Body of pancreas (tissue), 4 donors: ENCODE data around the gene MAGI1.

Experiments used
- POLR2A ChIP-seq, 3 donors: fragments of 450-650 bp; IDR thresholded peaks; one replicate each; pipeline ENCODE4 v1.6.1; 2016; ENCODE audit warnings: antibody characterized with exemption in 3 of 3, mild to moderate bottlenecking in 2 of 3
- TF ChIP-seq, protein P1 (sequence below), 7 experiments: fragments of 450-650 bp in 4 of 7; fragments of 200-600 bp in 3 of 7; sonication (generic) in 3 of 7; IDR thresholded peaks; one replicate each; pipeline ENCODE4 v1.5.1; 2016 to 2019; ENCODE audit warnings: antibody characterized with exemption in 7 of 7

DNA sequence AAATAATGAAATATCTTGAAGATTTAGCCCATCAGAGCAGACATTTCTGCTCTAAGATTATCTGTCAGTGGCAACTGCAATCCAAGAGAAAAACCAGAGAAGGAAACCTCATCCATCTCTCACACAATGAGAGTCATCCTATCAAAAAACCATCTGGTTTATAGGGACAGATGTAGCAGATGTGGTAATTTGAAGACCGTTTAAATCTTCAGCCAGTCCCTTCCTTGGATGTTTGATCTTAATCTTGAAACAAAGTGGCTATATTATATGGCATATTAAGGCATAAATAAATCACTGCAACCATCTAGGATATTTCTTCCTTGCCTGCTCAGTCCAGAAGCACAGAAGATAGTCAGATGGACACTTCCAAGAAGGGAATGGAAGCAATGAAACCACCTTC, 305.3 kb downstream of the MAGI1 start:
- TF ChIP-seq, protein P1, sequence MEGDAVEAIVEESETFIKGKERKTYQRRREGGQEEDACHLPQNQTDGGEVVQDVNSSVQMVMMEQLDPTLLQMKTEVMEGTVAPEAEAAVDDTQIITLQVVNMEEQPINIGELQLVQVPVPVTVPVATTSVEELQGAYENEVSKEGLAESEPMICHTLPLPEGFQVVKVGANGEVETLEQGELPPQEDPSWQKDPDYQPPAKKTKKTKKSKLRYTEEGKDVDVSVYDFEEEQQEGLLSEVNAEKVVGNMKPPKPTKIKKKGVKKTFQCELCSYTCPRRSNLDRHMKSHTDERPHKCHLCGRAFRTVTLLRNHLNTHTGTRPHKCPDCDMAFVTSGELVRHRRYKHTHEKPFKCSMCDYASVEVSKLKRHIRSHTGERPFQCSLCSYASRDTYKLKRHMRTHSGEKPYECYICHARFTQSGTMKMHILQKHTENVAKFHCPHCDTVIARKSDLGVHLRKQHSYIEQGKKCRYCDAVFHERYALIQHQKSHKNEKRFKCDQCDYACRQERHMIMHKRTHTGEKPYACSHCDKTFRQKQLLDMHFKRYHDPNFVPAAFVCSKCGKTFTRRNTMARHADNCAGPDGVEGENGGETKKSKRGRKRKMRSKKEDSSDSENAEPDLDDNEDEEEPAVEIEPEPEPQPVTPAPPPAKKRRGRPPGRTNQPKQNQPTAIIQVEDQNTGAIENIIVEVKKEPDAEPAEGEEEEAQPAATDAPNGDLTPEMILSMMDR (IDR thresholded peaks at IDR 0.05) = no peak
- TF ChIP-seq POLR2A (IDR thresholded peaks at IDR 0.05) = no peak
